Mucosa of gallbladder (tissue), 1 donor: ENCODE results near the gene NAXE. TPM values are rescaled to one million over a fixed set of nuclear protein-coding genes. Genes with fewer than 3 reads are reported as not detected.
"Not testable (repeated sequence)": the region's sequence is repeated elsewhere in the genome, so short reads cannot be mapped to it uniquely, and the experiment has no call there.

Experiments used
- DNase-seq: peaks from one replicate; pipeline ENCODE4 v3.0.0-alpha.2; 2020; ENCODE audit warnings: low spot score
- total RNA-seq: library from RNA; stranded (reverse); gene quantifications from one replicate; pipeline ENCODE4 v1.2.1, GENCODE V29; 2021
- donor health status: DM: no; HTN: no; CAD: no.

Gene NAXE
- total RNA-seq, 1 donor from 2014 or later: 99.0 TPM

DNA sequence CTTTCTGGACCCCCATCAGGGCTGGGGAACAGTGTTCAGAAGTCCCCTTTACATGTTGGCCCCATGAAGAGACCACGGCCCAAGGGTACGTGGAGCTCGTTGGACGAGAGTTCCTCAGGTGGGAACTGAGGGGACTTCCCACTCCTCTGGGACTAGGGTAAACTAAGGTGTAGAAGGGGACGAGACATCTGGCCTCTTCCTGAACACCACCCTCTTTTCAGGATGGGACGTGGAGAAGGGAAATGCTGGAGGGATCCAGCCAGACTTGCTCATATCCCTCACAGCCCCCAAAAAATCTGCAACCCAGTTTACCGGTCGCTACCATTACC is 2.0 kb downstream of the NAXE start:
- no peak for DNase-seq

DNA sequence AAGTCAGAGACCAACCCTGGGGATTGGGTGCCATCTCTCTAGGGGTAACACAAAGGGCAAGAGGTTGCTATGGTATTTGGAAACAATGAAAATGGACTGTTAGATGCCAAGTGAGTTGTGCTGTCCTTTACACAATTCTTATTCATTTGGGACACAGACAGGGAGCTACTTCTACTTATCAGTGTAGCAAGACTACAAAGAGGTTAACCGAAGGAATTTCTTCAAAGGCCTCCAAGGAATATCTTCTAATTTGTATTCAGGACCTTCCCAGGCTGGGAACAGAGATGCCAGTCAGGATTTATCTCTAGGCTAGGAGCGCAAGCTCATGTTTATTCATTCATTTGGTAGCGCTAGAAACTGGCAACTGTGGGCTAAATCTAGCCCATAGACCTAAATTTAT is 2.6 kb downstream of the NAXE start:
- DNase-seq: no peak

GRCh38 chr1:156595016-156595415 is 3.4 kb downstream of the NAXE start:
- DNase-seq: no peak

- no peak for DNase-seq
Measured at GRCh38 chr1:156596426-156596825, 4.8 kb downstream of the NAXE start.

DNA sequence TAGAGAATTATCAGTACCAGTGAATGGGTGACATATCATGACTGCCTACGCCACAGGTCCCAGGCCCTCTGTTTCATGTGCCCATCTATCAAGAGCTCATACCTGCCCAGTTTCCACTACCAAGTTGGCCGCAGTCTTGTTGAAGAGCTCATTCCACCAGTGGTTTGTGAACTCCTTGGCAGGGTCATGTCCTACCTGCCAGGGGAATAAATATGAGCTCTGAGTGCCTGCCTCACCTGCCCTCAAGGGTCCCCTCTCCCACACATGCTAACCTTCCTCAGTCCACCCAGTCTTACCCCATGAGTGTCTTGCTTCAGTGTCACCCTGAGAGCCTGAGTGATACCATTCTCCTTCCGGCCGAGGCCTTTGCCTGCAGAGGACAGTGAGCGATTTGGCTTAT is 6.5 kb downstream of the NAXE start:
- DNase-seq: no peak

DNA sequence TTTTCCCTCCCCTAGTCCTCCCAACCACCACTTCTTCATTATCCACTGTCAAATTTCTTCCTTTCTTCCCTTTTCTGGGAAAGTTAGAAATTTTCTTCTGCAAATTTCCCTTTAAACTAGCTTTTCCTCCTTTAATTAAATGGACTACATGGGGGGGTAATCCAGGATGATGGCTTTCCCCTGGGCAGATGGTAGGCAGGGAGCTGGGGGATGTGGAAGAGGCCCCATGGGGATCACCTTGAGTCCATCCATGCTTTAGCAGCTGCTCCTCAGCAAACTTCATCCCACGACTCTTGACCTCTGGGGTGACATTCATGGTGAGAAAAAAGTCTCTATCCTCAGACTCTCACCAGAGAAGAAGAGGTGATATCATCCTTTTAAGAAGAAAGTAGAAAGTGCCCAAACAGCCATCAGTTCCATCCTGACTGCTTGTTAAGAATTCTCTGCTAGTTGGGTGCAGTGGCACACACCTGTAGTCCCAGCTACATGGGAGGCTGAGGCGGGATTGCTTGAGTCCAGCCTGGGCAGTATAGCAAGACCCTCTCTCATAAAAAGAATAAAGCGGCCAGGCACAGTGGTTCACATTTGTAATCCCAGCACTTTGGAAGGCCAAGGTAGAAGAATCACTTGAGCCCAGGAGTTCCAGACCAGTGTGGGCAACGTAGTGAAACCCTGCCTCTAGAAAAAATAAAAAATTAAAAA is 7.3 kb downstream of the NAXE start:
- DNase-seq: no peak

DNA sequence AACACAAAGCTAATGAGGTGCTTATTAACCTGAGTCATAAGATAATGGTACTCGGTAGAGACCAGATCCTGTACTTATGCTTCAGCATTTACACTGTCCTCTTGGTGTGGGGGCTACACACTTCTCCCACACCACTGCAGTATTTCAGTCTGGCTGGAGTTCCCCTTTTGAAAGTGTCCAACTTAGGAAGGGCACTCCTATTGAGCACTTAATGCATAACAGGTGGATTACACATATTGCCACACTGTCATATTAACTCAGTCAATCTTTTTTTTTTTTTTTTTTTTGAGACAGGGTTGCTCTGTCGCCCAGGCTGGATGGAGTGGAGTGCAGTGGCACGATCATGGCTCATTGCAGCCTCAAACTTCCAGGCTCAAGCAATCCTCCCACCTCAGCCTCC is 8.2 kb downstream of the NAXE start:
- no peak for DNase-seq

GRCh38 chr1:156600733-156601121 is 9.2 kb downstream of the NAXE start:
- no peak for DNase-seq

GRCh38 chr1:156601122-156601830 is 9.7 kb downstream of the NAXE start, which contains the start of gene GPATCH4:
TSS of gene GPATCH4 (minus strand) at chr1:156601479.
- DNase-seq: peak; percentile 79

GRCh38 chr1:156601892-156602291 is 10.3 kb downstream of the NAXE start:
- DNase-seq: no peak

- DNase-seq: no peak
Measured at GRCh38 chr1:156602557-156602993, 11.0 kb downstream of the NAXE start.

GRCh38 chr1:156607344-156607743 is 15.8 kb downstream of the NAXE start:
- not testable (repeated sequence) for DNase-seq

DNA sequence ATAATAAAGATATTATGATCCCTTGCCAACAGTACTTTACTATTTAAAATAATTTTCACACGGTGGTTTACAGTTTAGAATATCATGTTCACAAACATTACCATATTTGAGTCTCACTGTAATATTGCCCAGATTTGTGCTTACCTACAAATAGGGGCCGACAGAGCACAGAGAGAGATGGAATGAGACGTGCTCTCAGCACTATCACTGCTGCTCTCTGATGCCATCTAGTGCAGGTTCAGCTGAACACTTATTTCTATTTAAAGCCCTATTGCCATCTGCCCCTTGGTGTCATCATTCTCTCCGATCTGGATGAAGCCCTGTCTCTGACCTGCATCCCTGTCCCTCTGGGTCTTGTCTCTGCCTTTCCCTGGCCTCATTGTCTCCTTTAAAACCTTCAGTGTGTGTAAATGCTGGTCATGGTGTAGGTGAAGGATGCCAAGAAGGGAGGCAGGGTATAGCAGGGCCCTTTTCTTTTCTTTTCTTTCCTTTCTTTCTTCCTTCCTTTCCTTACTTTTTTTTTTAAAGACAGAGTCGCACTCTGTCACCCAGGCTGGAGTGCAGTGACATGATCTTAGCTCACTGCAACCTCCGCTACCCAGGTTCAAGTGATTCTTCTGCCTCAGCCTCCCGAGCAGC is 16.6 kb downstream of the NAXE start:
- peak; percentile 65 for DNase-seq

GRCh38 chr1:156608981-156609380 is 17.4 kb downstream of the NAXE start:
- no peak for DNase-seq

- not testable (repeated sequence) for DNase-seq
Measured at GRCh38 chr1:156610072-156610471, 18.5 kb downstream of the NAXE start.

GRCh38 chr1:156612666-156613065 is 21.1 kb downstream of the NAXE start:
- no peak for DNase-seq

DNA sequence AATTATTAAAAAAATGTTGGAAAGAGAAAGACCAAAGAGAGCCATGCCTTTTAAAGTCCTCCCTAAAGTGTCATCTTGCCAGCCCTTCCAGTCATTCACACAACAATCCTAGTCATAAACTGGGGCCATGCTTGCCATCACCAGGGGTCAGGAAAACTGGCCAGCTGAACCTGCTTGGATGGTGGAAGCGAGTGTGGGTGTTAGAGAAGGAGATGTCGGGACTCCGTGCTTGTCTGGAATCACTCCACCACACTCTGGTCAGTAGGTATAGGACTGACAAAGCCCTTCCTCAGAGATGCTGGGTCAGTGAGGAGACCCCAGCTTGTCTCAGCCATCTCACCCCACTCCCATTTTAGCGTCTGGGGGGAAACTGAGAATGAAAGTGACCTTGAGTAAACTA is 24.4 kb downstream of the NAXE start:
- no peak for DNase-seq

- no peak for DNase-seq
Measured at GRCh38 chr1:156616463-156616862, 24.9 kb downstream of the NAXE start.

DNA sequence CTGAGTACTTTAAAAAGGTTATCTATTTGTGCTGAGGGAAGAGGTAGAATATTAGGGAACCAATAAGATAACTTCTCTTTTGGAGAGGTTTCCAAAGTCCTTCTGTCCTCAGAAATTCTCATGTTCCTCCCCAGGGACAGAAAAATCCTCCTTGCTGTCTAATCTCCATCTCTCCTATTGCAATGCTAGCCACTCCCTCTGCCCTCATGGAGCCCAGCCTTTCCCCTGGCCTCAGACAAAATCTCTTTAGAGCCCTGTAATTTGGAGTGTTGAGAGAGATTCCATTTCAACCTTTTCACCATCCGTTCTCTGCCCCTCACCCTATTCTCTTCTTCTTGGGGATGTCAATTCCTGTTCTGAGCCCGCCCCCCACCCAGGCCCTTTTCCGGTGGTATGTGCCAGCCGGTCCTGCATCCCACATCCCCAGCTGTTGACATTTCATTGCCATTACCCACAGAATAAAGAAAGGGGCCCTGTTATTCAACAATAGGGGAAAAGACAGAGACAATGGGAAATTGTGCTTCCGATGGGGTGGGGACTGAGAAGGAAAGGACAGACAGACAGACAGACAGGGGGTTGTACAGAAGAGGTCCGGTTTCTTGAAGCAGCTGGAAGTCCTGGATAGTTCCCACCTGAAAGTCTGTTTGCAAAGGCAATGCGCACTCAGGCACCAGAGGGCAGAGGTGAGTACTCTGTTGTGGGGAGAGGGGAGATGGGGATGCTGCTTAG is 27.4 kb downstream of the NAXE start, which contains the start of gene HAPLN2:
TSS of gene HAPLN2 (plus strand) at position 563 of the 729 bp plus-strand sequence. CDS start 4,076 bp downstream, outside the sequence.
- DNase-seq: no peak

DNA sequence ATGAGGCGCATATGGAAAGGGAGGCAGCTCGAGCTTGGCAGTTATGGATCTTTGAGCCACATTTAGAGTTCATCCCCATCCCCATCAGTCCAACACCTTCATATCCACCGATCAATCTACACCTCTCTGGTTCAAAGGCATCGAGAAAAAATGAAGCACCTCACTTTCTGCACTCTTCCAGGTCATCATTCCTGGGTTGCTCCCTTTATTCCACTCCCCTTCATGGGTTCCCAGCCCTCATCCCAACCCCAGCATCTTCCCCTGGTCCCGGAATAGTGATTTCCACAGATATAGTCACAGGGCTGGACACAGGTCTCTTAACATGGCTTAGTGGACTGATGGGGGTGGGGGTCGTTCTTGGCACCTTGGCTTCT is 28.0 kb downstream of the NAXE start:
- DNase-seq: no peak

- no peak for DNase-seq
Measured at GRCh38 chr1:156622581-156623297, 31.2 kb downstream of the NAXE start.
